Gastroesophageal sphincter (tissue), 4 donors: ENCODE data around the gene SOX8. TPM values are rescaled to one million over a fixed set of nuclear protein-coding genes. Genes with fewer than 3 reads are reported as not detected.
"Not testable (repeated sequence)": the region's sequence is repeated elsewhere in the genome, so short reads cannot be mapped to it uniquely, and the experiment has no call there.

Source experiments
- ATAC-seq: fragments of 150-250 bp; one replicate; pipeline ENCODE4 v1.9.1; 2016; ENCODE audit warnings: mild to moderate bottlenecking, moderate library complexity
- H3K27ac ChIP-seq, 4 donors: fragments of 200-600 bp; sonication (generic) in 3 of 4; 1 replicate in 3 of 4; 2 replicates in 1 of 4; pipeline ENCODE4 v1.5.1; 2016 to 2019
- H3K27me3 ChIP-seq: fragments of 200-600 bp; sonication (generic); one replicate; pipeline ENCODE4 v1.5.1; 2019
- H3K36me3 ChIP-seq, 2 donors: fragments of 200-600 bp; sonication (generic); one replicate each; pipeline ENCODE4 v1.5.1; 2019; ENCODE audit warnings: control low read depth in 1 of 2
- H3K4me1 ChIP-seq, 3 donors: fragments of 200-600 bp; sonication (generic); 1 replicate in 2 of 3; 2 replicates in 1 of 3; pipeline ENCODE4 v1.5.1; 2016 to 2019; ENCODE audit warnings: control low read depth in 2 of 3
- H3K4me3 ChIP-seq, 2 donors: fragments of 200-600 bp; sonication (generic); one replicate each; pipeline ENCODE4 v1.5.1; 2019; ENCODE audit warnings: mild to moderate bottlenecking in 1 of 2, moderate library complexity in 1 of 2
- H3K9me3 ChIP-seq, 3 donors: fragments of 200-600 bp; sonication (generic); one replicate each; pipeline ENCODE4 v1.5.1; 2017 to 2019; ENCODE audit warnings: control low read depth in 2 of 3
- CTCF ChIP-seq, 4 experiments: fragments of 200-600 bp in 2 of 4; fragments of 450-650 bp in 2 of 4; sonication (generic) in 1 of 4; IDR thresholded peaks; one replicate each; pipeline ENCODE4 v1.5.1; 2017 to 2019; ENCODE audit warnings: antibody characterized with exemption in 4 of 4, mild to moderate bottlenecking in 2 of 4, moderate library complexity in 2 of 4
- EP300 ChIP-seq: sonication (generic); formaldehyde crosslinking; IDR thresholded peaks from one replicate; pipeline ENCODE4 v1.6.1; 2017; ENCODE audit warnings: antibody characterized with exemption, mild to moderate bottlenecking
- POLR2A ChIP-seq, 2 donors: fragments of 450-650 bp; IDR thresholded peaks; one replicate each; pipeline ENCODE4 v1.6.1; 2017; ENCODE audit warnings: antibody characterized with exemption in 2 of 2, mild to moderate bottlenecking in 2 of 2, moderate library complexity in 1 of 2
- POLR2AphosphoS5 ChIP-seq: sonication (generic); formaldehyde crosslinking; IDR thresholded peaks from one replicate; pipeline ENCODE4 v1.6.1; 2017; ENCODE audit warnings: antibody characterized with exemption
- WGBS, 2 donors: methylation state at CpG; one replicate each; pipeline ENCODE4 v1.1.5; 2018; ENCODE audit warnings: low coverage in 1 of 2; 5-methylcytosine and 5-hydroxymethylcytosine counted together
- total RNA-seq, 4 donors: library from RNA; depleted of rRNA; stranded (reverse); fragments of >200 nt; gene quantifications; one replicate each; pipeline ENCODE4 v1.1.0, GENCODE V29; 2016

SOX8 gene
- total RNA-seq, 4 donors from 2014 or later, result 2.0 to 4.5 (median 3.6) TPM

- no peaks in the 10 kb centered on the region for H3K9me3 ChIP-seq
- WGBS, 2 donors, result 69% methylated on average over 5 of the region's 27 CpGs; no CpG with 5 or more reads in 1 of the 2 donors
- ATAC-seq, result no peak
- H3K27me3 ChIP-seq, result peaks cover 73% of the 10 kb centered on the region
- H3K27ac ChIP-seq, result no peak overlapping the region
- H3K4me1 ChIP-seq, result peaks cover 0 to 10% (median 0%) of the 10 kb centered on the region in 3 donors
- no peak for TF ChIP-seq POLR2A (IDR thresholded peaks at IDR 0.05)
- no peak for TF ChIP-seq EP300
- no peak for TF ChIP-seq CTCF (IDR thresholded peaks at IDR 0.05)
- TF ChIP-seq POLR2AphosphoS5, result no peak
- H3K4me3 ChIP-seq, result no peak overlapping the region
- no peaks in the 10 kb centered on the region for H3K36me3 ChIP-seq
Measured at GRCh38 chr16:1021553-1022160, 40.1 kb downstream of the SOX8 start.

- no peak for ATAC-seq
- peaks cover 0 to 10% (median 0%) of the 10 kb centered on the region in 3 donors for H3K4me1 ChIP-seq
- peaks cover 73% of the 10 kb centered on the region for H3K27me3 ChIP-seq
- no CpG with 5 or more reads among the region's 24 CpGs for WGBS, 2 donors
- no peak overlapping the region for H3K4me3 ChIP-seq
- no peaks in the 10 kb centered on the region for H3K36me3 ChIP-seq
- H3K9me3 ChIP-seq, result no peaks in the 10 kb centered on the region
- TF ChIP-seq POLR2A (IDR thresholded peaks at IDR 0.05) (no peak), POLR2AphosphoS5 (no peak), EP300 (no peak), CTCF (IDR thresholded peaks at IDR 0.05) (no peak)
- no peak overlapping the region for H3K27ac ChIP-seq
Measured at GRCh38 chr16:1022466-1022865, 40.9 kb downstream of the SOX8 start.

GRCh38 chr16:1024138-1024537 is 42.6 kb downstream of the SOX8 start:
- Histone ChIP-seq H3K27ac (no peak overlapping the region), H3K36me3 (no peaks in the 10 kb centered on the region), H3K4me3 (no peak overlapping the region), H3K9me3 (no peaks in the 10 kb centered on the region), H3K4me1 (peaks cover 0 to 6% (median 0%) of the 10 kb centered on the region in 3 donors), H3K27me3 (peaks cover 75% of the 10 kb centered on the region)
- 91% methylated on average over 10 of the region's 20 CpGs; no CpG with 5 or more reads in 1 of the 2 donors for WGBS, 2 donors
- TF ChIP-seq EP300 (no peak), CTCF (IDR thresholded peaks at IDR 0.05) (no peak), POLR2A (IDR thresholded peaks at IDR 0.05) (no peak)
- ATAC-seq, result no peak

- H3K27ac ChIP-seq, H3K4me3 ChIP-seq, ATAC-seq, H3K4me1 ChIP-seq, H3K36me3 ChIP-seq, H3K9me3 ChIP-seq: not testable (repeated sequence)
- WGBS, 2 donors, result 43 to 44% methylated on average over 13 to 14 of the region's 24 CpGs
- H3K27me3 ChIP-seq, result peaks cover 75% of the 10 kb centered on the region
Measured at GRCh38 chr16:1025183-1025809, 43.7 kb downstream of the SOX8 start.

GRCh38 chr16:1026057-1026783 is 44.6 kb downstream of the SOX8 start:
- Histone ChIP-seq H3K27ac (no peak overlapping the region), H3K4me1 (no peaks in the 10 kb centered on the region), H3K27me3 (peaks cover 75% of the 10 kb centered on the region), H3K9me3 (no peaks in the 10 kb centered on the region), H3K4me3 (no peak overlapping the region), H3K36me3 (no peaks in the 10 kb centered on the region)
- WGBS, 2 donors, result 59 to 76% methylated on average over 15 to 20 of the region's 35 CpGs
- no peak for ATAC-seq
- no peak for TF ChIP-seq POLR2A (IDR thresholded peaks at IDR 0.05)
- no peak for TF ChIP-seq POLR2AphosphoS5
- no peak for TF ChIP-seq EP300
- no peak for TF ChIP-seq CTCF (IDR thresholded peaks at IDR 0.05)
